ENCODE results near the gene TPPP2.

GRCh38 chr14:21063479-21063878 is 33.5 kb downstream of the TPPP2 start:
- TF ChIP-seq CTCF (IDR thresholded peaks at IDR 0.05) (no peak), POLR2A (IDR thresholded peaks at IDR 0.05) (no peak)
